Activated T-cell treated with anti-CD3 and anti-CD28 coated beads for 24 hours (primary cell): Measurements from ENCODE around the gene RENBP.

Experiments
- DNase-seq: peaks from one replicate; pipeline ENCODE4 v3.0.0-alpha.2; 2020; ENCODE audit warnings: low read depth

RENBP gene

DNA sequence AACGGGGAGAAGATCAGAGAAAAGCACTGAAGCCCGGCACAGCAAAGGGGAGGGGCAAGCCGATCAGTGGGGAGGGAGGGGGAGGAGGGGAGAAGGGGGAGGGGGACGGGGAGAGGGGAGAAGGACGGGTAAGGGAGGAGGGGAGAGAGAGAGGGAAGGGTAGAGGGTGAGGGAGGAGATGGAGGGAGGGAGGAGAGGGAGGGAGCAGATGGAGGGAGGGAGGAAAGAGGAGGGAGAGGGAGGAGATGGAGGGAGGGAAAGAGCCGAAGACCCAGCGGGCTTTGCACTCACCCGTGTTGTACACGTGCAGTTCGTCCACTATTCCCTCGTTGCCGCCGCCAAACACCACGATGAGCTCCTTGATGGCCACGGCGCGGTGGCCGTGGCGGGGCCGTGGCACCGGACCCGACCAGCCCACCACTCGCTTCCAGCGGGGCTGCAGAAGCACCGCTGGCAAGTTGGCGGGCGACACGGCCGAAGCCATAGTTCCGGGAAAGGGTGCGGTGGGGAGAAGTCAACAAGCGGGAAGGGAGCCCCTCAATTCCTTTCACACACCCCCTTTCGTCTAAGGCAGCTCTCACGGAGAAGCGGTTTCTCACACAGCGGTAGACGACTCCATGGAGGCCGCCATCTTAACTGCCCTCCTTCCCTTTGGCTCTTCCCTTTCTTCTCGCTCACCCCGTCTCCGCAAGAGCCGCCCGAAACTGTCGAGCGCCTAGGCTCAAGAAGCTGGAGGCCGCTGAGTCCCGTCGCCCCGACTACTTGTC lies 26.1 kb upstream of the RENBP start:
- DNase-seq, result no peak

DNA sequence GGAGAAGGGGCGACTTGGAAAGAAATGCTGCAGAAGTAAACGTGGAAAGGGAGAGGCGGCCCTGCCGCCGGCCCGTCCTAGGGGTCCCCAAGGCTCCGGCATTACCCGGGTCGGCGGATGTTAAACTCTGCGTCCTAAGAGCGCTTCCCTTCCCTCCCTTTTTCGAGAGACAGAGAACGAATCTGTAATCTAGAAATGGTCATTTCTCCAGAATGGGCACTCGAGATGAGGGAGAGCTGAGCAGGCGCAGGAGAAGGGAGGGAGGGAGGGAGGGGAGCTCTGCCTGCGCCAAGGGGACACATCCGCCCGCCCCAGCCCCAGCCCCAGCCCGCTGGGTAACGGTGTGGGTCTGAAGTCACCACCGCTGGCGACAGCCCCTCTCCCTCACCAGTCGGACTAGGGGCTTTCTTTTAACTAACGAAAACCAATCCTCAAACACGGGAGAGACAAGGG lies 25.5 kb upstream of the RENBP start:
- DNase-seq, result no peak

DNA sequence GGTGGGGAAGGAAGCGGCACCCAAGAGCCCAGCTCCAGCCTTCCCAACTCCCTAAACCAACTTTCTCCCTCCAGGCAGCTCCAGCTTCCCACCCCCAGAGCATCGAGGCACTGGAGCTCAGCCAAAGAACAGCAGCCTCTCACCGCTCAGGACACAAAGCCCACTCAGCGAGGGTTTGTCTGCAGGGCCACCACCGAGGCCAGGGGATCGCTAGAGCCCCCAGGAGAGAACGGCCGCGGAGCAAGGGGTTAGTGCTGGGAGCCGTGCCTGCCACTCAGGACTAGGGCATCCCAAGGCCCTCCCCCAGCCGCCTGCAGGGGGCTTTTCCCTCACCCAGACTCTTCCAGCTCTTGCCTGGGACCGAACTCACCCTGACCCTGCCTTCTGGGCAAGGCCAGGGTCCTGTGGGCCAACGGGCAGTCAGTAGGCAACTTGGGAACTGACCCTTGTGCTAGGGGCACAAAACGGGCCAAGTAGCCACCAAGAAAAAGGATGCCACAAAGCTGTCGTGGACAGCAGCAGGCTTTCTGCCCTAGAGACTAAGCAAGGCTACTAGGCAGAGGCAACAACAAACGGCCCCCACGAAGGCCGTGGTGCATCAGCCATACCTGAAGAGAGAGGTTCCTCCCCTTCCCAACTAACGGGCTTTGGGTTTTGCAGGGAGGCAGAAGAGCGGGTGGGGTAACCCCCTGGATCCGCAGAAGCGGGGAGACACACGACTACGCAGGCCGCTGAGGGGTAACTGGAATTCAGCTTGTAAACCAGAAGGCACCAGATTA lies 24.9 kb upstream of the RENBP start:
- DNase-seq, result no peak

DNA sequence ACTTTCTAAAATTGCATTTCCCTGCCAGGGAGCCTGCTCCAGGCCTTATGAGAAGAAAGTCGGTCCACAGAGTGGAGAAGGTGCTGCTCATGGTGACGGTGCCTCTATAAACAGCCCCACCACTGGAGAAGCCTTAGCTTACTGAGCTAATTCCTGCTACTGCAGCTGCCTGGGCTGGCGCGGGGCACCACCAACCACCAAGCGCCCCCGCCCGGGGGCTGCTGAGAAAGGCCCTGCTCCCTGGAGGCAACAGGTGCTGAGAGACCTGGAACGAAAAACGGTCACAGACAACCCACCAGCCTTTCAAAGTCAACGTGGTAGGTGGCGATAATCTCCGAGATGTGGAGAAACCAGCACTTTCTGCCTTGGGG lies 24.3 kb upstream of the RENBP start:
- DNase-seq, result peak; percentile 24

DNA sequence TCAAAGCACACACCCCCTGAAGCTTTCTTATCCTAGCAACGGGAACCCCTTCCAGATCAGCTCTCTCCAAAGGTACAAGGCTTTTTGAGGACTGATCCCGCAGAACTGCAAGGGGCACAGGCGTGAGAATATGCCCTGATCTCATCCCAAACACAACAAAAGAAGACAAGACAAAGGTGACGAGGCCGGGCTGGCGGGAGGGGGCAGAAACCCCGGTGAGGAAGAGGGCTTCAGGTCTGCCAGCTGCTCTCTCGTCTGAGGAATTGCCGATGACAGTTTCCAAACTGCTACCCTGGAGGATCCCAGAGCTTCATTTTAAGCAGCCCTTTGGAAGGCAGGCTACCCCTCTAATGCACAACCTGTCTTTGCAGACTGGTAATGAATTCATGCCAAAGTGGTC lies 23.8 kb upstream of the RENBP start:
- DNase-seq, result no peak

DNA sequence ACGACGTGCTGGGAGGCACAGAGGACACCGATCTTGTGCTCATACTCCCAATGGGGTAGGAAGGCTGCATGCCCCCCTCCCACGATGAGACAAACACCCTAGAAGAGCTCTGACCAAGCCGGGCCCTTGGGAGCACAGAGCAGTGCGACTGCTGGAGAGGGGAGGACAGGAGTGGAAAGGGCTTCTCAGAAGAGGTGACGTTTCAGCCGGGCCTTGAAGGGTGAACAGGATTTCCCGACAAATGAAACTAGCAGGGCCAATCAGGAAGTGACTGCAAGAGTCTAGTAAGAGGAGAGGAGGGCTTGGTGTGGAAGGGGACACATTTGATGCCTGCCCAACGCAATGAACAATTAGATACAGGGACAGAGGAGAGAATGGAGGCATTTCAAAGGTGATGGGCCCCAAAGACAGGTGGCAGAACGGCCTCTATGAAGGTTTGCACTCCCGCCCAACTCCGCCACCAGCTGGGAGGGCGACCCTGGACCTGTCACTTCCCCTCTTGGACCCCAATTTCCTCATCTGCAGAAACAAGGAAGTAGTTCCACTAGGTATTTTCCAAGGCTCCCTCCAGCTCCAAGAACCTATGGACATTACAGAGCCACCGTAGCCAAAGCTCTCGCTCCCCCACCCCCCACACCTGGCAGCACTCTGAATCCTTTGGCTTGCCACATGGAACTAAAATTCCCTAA lies 23.2 kb upstream of the RENBP start:
- no peak for DNase-seq

DNA sequence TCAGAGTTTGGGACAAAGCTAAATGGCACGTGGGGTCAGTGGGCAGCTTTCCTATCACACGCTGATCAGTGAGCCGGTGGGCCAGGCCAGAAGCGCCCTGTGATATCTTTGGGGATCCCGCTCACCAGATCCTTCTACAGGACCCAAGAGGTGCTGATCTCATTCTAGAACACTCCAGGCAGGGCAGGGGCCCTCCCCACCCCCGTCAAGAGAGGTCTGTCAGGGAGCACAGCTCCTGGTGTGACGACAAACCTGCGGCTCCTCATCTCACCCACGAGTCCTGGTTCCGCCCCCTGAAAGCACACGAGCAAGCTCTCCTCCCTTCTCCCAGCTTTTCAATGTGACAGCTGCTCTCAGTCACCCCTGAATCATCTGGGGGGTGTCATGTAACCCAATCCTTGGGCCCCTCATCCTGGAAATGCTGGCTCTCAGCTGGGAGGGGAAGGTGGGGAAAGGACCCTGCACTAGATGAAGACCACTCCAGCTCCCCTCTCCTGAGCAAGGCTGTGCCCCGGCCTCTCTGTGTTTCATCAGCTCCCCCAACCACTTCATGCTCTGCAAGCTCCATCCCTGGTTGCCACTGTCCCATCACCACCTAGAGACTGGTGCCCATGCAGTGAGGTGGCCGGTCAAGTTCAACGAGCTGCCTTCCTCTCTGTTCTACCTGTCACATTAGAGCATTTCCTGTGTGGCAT lies 22.5 kb upstream of the RENBP start:
- DNase-seq, result peak; percentile 24

DNA sequence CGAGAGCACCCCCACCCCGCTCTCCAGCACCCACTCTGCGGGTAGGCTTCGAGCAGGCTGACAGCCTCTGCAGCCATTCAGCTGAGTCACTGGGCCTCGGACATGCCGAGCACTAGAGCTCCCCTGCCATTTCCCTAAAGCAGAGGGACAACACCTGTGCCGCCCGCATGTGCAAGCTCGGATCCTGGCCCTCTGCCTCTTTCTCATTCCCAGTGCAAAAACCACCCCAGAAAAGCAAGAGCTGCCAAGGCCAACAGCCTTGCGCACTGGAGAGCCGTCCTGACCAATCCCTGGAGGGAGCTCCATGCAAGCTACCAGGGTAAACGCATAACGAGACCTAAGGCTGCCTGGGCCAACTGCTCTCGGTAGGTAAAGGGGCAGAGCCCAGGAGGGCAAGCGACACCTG lies 21.8 kb upstream of the RENBP start:
- no peak for DNase-seq

DNA sequence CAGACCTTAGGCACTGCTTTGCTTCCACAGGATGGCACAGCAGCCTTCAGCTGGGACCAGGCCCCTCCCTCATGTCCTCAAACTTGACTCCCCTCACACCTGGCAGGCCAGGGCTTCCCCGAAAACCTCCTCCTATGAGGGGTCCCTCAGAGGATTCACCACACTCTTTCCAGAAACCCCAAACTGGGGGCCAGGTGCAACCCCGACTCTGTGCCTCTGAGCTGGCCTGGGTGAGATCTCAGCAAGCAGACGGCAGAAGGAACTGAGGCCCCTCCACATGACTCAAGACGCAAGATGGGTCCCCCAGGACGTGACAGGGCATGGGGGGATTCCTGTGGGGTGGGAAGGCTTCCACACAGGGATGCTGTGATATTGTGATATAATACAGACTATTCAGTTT lies 21.0 kb upstream of the RENBP start:
- DNase-seq, result no peak

DNA sequence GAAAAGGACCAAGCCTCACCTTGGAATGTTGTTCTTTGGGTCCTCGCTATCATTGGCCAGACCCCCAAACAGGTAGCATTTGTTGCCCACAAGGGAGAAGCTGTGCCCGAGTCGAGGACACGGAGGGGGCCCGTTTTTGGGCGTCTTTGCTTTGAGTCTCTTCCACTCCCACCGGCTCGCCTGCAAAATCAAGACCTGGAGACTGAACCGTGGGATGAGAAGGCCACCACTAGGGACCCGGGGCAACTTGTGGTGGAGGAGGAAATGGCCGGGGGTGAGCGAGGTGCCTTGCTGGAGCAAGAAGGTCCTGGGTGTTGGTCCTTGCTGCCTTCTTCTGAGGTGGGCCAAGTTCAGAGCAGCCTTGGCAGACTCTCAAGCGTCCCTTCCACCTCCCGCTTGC lies 19.7 kb upstream of the RENBP start:
- DNase-seq, result no peak

DNA sequence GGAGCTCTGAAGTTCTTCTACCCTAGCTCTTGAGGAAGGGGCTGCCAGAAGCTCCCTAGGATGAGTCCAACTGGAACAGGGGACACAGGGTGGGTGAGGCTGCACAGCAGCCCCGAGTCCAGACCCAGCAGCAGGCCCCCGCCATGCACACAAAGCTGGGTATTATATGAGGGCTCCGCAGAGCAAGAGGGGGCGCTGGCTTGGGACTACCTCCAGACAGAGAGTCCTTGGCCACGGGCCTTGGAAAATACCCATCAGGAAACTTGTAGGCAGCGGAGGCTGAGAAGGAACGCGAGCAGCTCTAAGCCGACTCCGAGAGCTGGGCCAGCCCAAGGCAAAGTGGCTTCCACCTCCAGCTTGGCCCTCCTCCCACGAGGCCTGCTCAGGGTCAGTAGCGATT lies 19.1 kb upstream of the RENBP start:
- no peak for DNase-seq

DNA sequence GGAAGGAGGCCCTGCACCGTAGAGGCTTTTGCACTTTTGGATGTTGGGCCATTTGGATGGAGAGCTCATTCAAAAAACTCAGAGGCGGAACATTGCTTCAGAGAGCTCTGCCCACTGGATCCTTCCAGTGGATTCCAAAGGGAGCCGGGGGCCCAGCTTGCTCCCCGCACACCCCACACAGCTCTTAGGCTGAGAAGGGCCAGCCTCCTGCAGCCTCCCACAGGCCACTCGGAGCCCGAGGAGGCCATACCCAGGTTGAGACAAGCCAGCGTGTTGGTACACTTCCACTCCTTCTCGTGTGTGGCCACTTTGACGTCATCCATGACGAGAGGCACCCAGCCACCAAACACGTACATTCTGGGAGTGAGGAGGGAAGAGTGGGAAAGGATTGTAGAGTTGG lies 16.8 kb upstream of the RENBP start:
- no peak for DNase-seq

DNA sequence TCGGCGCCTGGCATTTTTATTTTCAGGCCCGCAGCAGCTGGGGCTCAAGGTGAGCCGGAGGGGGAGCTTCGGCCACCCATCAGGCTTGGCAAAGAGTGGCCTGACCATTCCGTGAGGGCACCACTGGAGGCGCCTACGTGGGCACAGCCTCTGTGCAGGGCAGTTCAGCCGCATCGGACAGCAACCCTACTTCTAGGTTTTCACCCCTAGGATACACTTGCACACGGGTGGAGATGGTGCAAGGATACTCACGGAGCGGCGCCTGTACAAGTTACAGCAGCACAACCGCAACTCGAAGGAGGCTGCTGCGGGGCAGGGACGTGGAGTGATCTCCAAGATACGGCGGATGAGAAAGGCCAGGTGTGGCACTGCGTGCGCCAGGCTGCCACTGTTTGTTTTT lies 16.3 kb upstream of the RENBP start:
- no peak for DNase-seq

DNA sequence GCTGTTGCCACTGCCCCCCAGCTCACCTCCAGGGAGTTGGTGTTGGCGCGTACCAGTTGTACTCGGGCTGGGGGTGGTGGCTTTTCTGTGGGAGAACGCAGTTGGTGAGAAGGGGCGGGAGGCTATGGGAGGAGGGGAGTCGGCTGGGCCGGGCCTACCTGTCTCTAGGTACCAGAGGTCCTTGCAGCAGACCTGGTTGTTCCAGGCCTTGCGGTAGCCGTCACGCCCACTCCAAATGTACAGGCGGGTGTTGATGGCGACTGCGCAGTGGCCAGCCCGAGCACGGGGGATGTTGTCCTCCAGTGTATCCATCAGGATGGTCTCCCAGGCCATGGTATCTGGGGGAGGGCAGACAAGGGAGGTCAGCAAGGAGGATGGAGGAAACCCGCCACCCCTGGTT lies 15.6 kb upstream of the RENBP start:
- no peak for DNase-seq

DNA sequence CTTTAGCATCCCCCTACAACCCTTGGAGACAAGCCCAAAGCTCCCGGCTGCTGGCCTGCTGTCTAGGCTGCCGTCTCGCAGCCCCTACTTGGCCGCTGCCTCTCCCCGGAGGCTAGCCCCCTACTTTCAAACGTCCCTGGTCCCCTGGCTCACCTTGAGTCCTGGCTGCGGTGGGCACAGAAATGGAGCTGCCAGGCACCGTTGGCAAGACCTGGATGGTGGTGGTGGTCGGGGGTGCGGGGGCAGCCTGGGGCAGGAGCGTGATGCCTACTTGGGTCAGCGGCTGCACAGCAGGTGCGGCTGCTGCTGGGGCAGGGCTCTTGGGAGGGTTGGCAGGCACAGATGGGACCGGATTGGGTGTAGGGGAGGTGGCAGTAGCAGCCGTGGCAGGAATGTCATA lies 15.2 kb upstream of the RENBP start:
- no peak for DNase-seq

DNA sequence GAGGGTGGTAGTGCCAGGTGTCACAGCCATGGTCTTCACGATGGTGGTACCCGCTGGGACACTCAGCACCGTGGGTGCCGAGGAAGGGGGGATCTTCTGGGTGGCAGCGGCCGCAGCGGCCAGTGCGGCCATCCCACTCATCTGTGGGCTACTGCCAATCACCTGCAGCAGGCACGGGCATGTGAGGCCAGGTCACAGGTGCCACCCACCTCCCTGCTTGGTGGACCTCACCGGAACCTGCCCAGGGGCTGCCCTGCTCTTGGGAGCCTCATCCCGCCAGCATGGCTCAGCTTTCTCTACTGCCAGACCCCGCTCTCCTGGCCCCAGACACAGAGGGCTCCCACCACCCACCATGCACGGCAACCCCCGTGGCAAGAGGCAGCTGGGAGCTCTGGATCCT lies 14.2 kb upstream of the RENBP start:
- DNase-seq, result no peak

DNA sequence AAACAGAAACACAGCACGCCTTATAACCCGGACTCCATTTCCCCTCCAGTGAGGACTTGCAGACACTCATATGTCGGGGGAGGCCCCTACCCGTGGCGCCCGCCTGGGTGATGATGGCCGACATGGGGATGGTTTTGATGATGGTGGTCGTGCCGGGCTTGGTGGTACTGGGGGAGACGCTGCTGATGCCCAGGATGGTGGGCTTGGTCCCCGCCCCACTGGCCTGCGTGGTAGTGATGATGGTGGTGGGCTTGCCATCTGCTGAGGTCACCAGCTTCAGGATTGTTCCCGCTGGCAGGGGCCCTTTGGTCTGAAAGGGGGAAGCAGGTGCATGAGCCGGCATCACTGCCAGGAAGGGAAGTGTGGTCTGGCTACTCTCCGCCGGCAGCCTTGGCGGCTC lies 12.8 kb upstream of the RENBP start:
- no peak for DNase-seq

DNA sequence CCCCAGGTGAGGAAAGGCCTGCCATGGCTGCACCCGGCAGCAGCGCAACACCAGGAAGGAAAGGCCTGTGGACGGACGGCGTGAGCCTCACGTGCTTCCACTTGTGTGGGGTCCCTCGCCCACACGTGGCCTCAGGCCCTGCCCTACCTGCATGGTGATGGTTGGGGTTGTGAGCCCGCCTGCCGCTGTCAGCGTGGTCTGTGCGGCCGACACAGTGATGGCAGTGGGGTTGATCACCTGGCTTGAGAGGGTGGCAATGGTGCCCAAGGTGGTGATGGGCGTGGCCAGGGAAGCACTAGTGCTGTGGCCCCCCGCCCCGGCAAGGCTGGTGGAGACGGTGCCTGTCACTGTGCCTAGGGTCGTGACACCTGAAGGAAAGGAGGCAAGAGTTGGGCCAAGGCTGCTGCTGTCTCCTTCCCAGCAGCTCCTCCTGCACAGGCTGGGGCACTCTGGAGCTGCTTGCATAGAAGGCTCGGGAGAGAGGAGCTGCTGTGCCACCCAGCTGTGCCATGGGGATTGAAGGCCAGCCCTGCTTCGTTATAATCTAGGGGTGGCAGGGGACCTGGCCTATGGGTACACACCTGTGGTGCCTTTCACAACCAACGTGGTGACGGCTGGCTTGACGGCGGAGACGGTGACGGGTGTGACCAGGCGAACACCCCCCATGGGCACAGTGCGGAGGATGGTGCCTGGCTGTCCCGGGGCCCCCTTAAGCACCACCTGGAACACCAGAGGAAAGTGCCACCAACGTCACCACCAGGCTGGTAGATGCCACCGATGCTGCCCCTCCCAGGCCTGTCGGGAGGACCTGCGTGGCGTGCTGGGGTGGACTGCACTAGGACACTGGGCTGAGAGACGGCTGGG lies 11.8 kb upstream of the RENBP start:
- DNase-seq, result no peak

DNA sequence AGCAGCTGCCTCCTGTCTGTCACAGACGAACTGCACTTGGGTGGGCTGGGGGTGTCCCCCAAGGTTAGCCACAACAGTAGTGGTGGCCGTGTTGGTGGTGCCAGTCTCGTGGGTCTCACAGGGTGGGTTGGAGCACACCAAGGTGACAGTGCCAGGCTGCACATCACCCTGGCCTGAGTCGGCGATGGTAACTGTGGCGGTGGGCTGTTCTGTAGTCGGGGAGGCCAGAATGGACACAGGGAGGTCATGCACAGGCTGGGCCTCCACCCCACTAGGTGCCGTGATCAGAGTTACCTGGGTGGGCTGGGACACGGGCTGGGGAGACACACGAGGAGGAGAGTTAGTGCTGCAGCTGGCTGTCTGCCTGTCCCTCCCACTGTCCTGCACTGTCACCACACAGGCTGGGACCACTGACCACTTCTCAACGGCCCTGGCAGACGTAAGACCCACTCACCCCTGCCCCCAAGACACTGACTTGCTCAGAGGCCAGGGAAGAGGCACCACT lies 10.8 kb upstream of the RENBP start:
- no peak for DNase-seq

DNA sequence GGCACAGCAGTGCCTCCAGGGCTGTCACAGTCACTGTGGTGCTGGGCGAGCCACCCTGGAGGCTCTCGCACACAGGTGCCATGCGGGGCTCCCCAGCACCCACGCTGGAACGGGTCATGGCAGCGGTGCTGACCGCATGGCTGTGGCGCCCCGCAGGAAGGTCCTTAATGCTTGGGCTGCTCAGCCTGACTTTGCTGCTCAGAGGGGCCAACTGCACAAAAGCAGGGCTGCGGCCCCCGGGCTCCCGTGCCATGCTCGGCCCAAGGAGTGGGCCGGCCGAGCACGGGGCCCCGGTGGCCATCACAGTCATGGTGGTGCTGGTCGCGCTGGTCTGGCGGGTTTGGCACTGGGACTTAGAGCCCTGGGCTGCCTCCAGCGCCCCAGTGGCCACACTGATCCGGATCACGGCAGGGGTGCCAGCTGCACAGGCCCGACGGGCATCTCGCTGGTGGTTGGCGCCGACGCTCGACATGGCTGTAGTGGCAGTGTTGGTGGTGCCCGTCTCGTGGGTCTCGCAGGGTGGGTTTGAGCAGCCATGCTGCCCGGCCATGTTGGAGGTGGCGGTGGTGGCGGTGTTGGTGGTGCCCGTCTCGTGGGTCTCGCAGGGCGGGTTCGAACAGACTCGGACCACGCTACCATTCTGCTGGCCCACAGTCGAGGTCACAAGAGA lies 10.2 kb upstream of the RENBP start:
- no peak for DNase-seq
